ENCODE measurements around the gene LTA. TPM values are rescaled to one million over a fixed set of nuclear protein-coding genes. Genes with fewer than 3 reads are reported as not detected.
A peak's percentile ranks its signal among the peaks of the same experiment; 100 is the strongest.

Gene LTA
- total RNA-seq, 1 donor from 2014 or later, result not detected

GRCh38 chr6:31528821-31529328, 43.2 kb upstream of the LTA start, which contains the start of gene MCCD1:
Gene MCCD1 (plus strand): TSS chr6:31528962. CDS start chr6:31529015, 53 bp downstream.
- H3K27me3 Mint-ChIP-seq (ENCODE audit: unreplicated experiment), result no peaks in the 10 kb centered on the region
- DNase-seq (ENCODE audit: extremely low spot score, unreplicated experiment), result no peak

GRCh38 chr6:31529329-31530150, 42.5 kb upstream of the LTA start:
- Mint-ChIP-seq H3K4me1 (ENCODE audit: unreplicated experiment) (peaks cover 8% of the 10 kb centered on the region), H3K27ac (ENCODE audit: unreplicated experiment) (peak overlapping the region; percentile 44), H3K27me3 (ENCODE audit: unreplicated experiment) (no peaks in the 10 kb centered on the region), H3K36me3 (ENCODE audit: unreplicated experiment) (peaks cover 36% of the 10 kb centered on the region), H3K9me3 (ENCODE audit: unreplicated experiment) (no peaks in the 10 kb centered on the region), H3K4me3 (ENCODE audit: unreplicated experiment) (no peak overlapping the region)
- DNase-seq (ENCODE audit: extremely low spot score, unreplicated experiment), result no peak
- no peak for TF ChIP-seq CTCF (IDR thresholded peaks at IDR 0.05)

More at GRCh38 chr6:31528821-31529328, 43.2 kb upstream of the LTA start, which contains the start of gene MCCD1:
- Mint-ChIP-seq H3K9me3 (ENCODE audit: unreplicated experiment) (no peaks in the 10 kb centered on the region), H3K27ac (ENCODE audit: unreplicated experiment) (peak within 1 kb of the TSS; percentile 44), H3K36me3 (ENCODE audit: unreplicated experiment) (peaks cover 30% of the 10 kb centered on the region), H3K4me3 (ENCODE audit: unreplicated experiment) (no peak within 1 kb of the TSS), H3K4me1 (ENCODE audit: unreplicated experiment) (peaks cover 8% of the 10 kb centered on the region)
- TF ChIP-seq CTCF (IDR thresholded peaks at IDR 0.05), result no peak

GRCh38 chr6:31530659-31531058, 41.4 kb upstream of the LTA start:
- Mint-ChIP-seq H3K27ac (ENCODE audit: unreplicated experiment) (no peak overlapping the region), H3K9me3 (ENCODE audit: unreplicated experiment) (no peaks in the 10 kb centered on the region), H3K4me3 (ENCODE audit: unreplicated experiment) (no peak overlapping the region), H3K4me1 (ENCODE audit: unreplicated experiment) (peaks cover 8% of the 10 kb centered on the region), H3K36me3 (ENCODE audit: unreplicated experiment) (peaks cover 47% of the 10 kb centered on the region), H3K27me3 (ENCODE audit: unreplicated experiment) (no peaks in the 10 kb centered on the region)
- DNase-seq (ENCODE audit: extremely low spot score, unreplicated experiment), result no peak
- no peak for TF ChIP-seq CTCF (IDR thresholded peaks at IDR 0.05)

GRCh38 chr6:31531162-31531561, 40.9 kb upstream of the LTA start:
- Mint-ChIP-seq H3K9me3 (ENCODE audit: unreplicated experiment) (no peaks in the 10 kb centered on the region), H3K27me3 (ENCODE audit: unreplicated experiment) (no peaks in the 10 kb centered on the region), H3K36me3 (ENCODE audit: unreplicated experiment) (peaks cover 52% of the 10 kb centered on the region), H3K4me3 (ENCODE audit: unreplicated experiment) (no peak overlapping the region), H3K4me1 (ENCODE audit: unreplicated experiment) (peaks cover 4% of the 10 kb centered on the region), H3K27ac (ENCODE audit: unreplicated experiment) (no peak overlapping the region)
- no peak for DNase-seq (ENCODE audit: extremely low spot score, unreplicated experiment)
- TF ChIP-seq CTCF (IDR thresholded peaks at IDR 0.05), result no peak
